Measurements from ENCODE around the gene ITPKB.

The ITPKB gene

DNA sequence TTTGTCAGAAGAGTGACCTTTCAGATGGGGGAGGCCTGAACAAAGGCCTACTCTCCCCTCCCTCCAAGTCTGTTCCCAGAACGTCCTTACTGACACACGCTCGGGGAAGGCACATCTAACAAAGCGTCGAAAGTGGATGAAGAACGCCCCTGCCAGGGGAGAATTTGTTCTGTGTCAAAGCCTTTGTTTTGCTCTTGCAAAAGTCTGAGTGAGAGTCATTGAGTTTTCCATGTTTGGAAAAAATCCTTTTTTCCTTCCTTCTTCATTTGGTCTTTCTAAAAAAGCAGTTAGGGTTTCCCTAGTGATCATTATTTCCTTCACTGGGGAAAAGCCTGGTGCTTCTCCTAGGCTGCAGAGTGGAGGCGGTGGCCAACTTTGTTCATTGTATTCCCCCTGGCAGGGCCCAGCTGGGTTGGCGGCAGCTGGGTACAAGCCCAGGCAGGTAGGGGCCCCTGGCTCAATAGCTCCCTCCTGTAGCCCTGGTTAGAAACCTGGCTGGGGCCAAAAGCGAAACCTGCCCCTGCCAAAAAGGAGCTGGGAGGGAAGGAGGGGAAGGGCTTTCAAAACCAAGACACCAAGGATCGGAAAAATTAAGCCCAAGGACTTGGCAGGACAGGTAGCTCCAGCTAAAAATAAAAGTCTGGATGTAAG, 81.1 kb downstream of the ITPKB start:
- TF ChIP-seq POLR2AphosphoS5 (IDR thresholded peaks at IDR 0.05; ENCODE audit: low read depth) (no peak), SPI1 (IDR thresholded peaks at IDR 0.05; ENCODE audit: borderline replicate concordance, low read depth) (no peak), GABPA (IDR thresholded peaks at IDR 0.05; ENCODE audit: low read depth) (no peak)
- TF ChIP-seq, protein P1, sequence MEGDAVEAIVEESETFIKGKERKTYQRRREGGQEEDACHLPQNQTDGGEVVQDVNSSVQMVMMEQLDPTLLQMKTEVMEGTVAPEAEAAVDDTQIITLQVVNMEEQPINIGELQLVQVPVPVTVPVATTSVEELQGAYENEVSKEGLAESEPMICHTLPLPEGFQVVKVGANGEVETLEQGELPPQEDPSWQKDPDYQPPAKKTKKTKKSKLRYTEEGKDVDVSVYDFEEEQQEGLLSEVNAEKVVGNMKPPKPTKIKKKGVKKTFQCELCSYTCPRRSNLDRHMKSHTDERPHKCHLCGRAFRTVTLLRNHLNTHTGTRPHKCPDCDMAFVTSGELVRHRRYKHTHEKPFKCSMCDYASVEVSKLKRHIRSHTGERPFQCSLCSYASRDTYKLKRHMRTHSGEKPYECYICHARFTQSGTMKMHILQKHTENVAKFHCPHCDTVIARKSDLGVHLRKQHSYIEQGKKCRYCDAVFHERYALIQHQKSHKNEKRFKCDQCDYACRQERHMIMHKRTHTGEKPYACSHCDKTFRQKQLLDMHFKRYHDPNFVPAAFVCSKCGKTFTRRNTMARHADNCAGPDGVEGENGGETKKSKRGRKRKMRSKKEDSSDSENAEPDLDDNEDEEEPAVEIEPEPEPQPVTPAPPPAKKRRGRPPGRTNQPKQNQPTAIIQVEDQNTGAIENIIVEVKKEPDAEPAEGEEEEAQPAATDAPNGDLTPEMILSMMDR (IDR thresholded peaks at IDR 0.05; ENCODE audit: insufficient read depth, low read length), result no peak
- TF ChIP-seq, protein P2, sequence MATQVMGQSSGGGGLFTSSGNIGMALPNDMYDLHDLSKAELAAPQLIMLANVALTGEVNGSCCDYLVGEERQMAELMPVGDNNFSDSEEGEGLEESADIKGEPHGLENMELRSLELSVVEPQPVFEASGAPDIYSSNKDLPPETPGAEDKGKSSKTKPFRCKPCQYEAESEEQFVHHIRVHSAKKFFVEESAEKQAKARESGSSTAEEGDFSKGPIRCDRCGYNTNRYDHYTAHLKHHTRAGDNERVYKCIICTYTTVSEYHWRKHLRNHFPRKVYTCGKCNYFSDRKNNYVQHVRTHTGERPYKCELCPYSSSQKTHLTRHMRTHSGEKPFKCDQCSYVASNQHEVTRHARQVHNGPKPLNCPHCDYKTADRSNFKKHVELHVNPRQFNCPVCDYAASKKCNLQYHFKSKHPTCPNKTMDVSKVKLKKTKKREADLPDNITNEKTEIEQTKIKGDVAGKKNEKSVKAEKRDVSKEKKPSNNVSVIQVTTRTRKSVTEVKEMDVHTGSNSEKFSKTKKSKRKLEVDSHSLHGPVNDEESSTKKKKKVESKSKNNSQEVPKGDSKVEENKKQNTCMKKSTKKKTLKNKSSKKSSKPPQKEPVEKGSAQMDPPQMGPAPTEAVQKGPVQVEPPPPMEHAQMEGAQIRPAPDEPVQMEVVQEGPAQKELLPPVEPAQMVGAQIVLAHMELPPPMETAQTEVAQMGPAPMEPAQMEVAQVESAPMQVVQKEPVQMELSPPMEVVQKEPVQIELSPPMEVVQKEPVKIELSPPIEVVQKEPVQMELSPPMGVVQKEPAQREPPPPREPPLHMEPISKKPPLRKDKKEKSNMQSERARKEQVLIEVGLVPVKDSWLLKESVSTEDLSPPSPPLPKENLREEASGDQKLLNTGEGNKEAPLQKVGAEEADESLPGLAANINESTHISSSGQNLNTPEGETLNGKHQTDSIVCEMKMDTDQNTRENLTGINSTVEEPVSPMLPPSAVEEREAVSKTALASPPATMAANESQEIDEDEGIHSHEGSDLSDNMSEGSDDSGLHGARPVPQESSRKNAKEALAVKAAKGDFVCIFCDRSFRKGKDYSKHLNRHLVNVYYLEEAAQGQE (IDR thresholded peaks at IDR 0.05; ENCODE audit: insufficient replicate concordance, low read depth), result no peak
- DNase-seq (ENCODE audit: low read depth in 1 of 2, low spot score in 1 of 2), result no peak
- Histone ChIP-seq H3K27me3 (ENCODE audit: insufficient read depth, poor library complexity, severe bottlenecking) (no peaks in the 10 kb centered on the region), H3K27ac (replicated peaks) (no peak overlapping the region), H3K4me3 (replicated peaks; ENCODE audit: insufficient read depth, low read length) (no peak overlapping the region)

DNA sequence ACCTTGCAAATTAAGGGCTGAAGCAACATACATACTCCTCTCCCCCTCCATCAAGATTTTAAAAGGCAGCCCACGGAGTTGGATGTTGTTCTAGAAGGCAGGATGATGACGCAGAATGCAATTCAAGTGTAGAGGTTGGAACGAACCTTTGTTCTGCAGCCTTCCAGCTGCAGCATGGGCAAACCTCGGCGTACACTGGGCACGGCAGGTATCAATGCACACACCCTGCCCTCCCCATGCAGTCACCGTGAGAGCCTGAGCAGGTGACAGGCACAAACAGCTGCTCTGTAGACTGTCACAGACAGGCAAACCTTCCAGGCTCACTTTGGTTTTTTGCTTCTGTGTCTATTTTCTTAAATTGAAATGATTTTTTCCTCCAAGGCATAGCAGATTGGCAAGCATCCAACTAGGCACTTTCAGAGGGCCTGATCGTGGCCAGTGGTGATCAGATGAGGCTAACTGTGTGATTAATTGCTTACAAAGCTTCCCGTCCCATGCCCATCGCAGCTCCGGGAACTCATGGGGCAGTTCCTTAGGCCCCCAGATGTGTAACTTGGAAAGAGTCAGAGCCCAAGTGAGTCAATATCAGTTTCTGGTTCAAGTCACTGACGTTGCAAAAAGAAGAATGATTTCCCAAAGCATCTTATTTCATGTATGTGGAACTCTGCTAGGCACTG, 82.3 kb downstream of the ITPKB start:
- Histone ChIP-seq H3K27me3 (ENCODE audit: insufficient read depth, poor library complexity, severe bottlenecking) (no peaks in the 10 kb centered on the region), H3K27ac (replicated peaks) (no peak overlapping the region), H3K4me3 (replicated peaks; ENCODE audit: insufficient read depth, low read length) (no peak overlapping the region)
- TF ChIP-seq, protein P1 (IDR thresholded peaks at IDR 0.05; ENCODE audit: insufficient read depth, low read length), result no peak
- TF ChIP-seq GABPA (IDR thresholded peaks at IDR 0.05; ENCODE audit: low read depth) (no peak), POLR2AphosphoS5 (IDR thresholded peaks at IDR 0.05; ENCODE audit: low read depth) (no peak), SPI1 (IDR thresholded peaks at IDR 0.05; ENCODE audit: borderline replicate concordance, low read depth) (no peak)
- TF ChIP-seq, protein P2 (IDR thresholded peaks at IDR 0.05; ENCODE audit: insufficient replicate concordance, low read depth), result no peak
- no peak for DNase-seq (ENCODE audit: low read depth in 1 of 2, low spot score in 1 of 2)

DNA sequence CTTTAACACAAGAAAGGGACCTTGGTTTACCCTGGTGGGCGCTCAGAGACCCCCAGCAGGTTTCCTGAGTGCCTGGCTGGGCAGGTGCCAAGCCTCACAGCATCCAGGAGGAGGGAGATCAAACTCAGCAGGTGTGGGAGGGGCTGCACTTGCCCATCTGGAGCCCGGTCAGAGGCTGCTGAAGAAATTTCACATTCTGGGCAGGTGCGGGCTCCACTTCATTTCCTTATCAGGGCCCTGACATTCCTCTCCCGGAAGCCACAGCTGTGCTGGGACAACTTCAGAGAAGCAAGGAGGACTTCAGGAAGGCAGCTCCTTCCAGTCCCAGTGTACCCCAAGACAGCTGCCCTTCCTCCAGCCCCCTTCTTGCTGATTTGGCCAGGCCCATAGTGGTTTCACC, 82.9 kb downstream of the ITPKB start:
- H3K4me3 ChIP-seq (replicated peaks; ENCODE audit: insufficient read depth, low read length), result no peak overlapping the region
- H3K27ac ChIP-seq (replicated peaks), result no peak overlapping the region
- no peak for TF ChIP-seq GABPA (IDR thresholded peaks at IDR 0.05; ENCODE audit: low read depth)
- no peak for DNase-seq (ENCODE audit: low read depth in 1 of 2, low spot score in 1 of 2)
- H3K27me3 ChIP-seq (ENCODE audit: insufficient read depth, poor library complexity, severe bottlenecking), result no peaks in the 10 kb centered on the region

DNA sequence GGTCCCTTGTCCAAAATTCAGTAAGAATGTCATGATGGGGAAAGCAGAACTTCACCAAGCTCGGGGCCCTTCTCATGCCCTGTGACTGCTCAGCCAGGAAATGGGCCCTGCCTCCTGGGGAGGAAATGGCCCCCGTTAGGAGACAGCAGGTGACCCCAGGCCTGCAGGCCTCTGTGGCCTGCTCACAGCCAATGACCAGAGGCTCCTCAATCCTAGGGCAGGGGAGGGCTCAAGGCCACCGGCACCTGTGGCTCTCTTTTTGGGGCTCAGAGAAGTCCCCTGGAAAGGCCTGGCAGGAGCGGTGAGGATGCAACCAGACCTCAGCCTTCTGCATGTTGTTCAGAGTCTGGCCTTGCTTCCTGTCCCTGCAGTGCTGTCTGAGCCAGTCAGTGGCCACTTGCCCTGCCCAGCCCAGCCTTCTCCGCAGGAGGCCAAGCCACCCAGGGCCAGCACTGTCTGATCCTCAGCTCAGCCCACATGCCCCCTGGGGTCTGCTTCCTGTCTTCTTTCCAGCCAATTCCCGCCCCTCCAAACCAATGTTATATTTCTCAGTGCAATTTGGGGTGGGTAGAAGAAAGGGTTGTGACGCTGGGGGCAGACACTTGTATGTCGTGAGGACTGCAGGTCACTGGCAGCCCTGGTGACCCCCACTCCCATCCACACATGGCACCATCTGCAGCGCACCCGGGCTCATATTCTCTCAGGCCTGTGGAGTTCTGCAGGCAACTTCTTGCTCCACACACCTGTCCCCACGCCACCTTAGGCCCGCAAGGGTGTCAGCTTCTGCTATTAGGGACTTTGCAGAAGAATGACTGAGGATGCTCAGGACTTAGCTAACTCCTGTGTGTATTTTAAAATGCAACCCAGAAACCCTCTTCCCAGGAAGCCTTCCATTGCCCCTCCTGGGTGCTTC, 83.6 kb downstream of the ITPKB start:
- Histone ChIP-seq H3K27me3 (ENCODE audit: insufficient read depth, poor library complexity, severe bottlenecking) (no peaks in the 10 kb centered on the region), H3K27ac (replicated peaks) (peak overlapping the region; percentile 64), H3K4me3 (replicated peaks; ENCODE audit: insufficient read depth, low read length) (no peak overlapping the region)
- peak in 1 of 2 experiments; percentile 44 for DNase-seq (ENCODE audit: low read depth in 1 of 2, low spot score in 1 of 2)
- no peak for TF ChIP-seq POLR2AphosphoS5 (IDR thresholded peaks at IDR 0.05; ENCODE audit: low read depth)
- no peak for TF ChIP-seq SPI1 (IDR thresholded peaks at IDR 0.05; ENCODE audit: borderline replicate concordance, low read depth)
- TF ChIP-seq, protein P2 (IDR thresholded peaks at IDR 0.05; ENCODE audit: insufficient replicate concordance, low read depth), result no peak
- TF ChIP-seq GABPA (IDR thresholded peaks at IDR 0.05; ENCODE audit: low read depth), result no peak
- TF ChIP-seq, protein P1 (IDR thresholded peaks at IDR 0.05; ENCODE audit: insufficient read depth, low read length), result no peak
